BLaER1 (cell line): ENCODE data around the gene PBX1.

ENCODE experiments used
- H3K27ac ChIP-seq: shearing (Covaris generic); formaldehyde crosslinking; 2 replicates; pipeline ENCODE4 v1.8.1; 2022
- H3K27me3 ChIP-seq: shearing (Covaris generic); formaldehyde crosslinking; 2 replicates; pipeline ENCODE4 v1.8.1; 2022
- H3K36me3 ChIP-seq: shearing (Covaris generic); formaldehyde crosslinking; 2 replicates; pipeline ENCODE4 v1.8.1; 2022
- H3K4me1 ChIP-seq: shearing (Covaris generic); formaldehyde crosslinking; 2 replicates; pipeline ENCODE4 v1.8.1; 2022
- H3K4me2 ChIP-seq: shearing (Covaris generic); formaldehyde crosslinking; 2 replicates; pipeline ENCODE4 v1.8.1; 2022
- H3K4me3 ChIP-seq: shearing (Covaris generic); formaldehyde crosslinking; 2 replicates; pipeline ENCODE4 v1.8.1; 2022
- H3K9ac ChIP-seq: shearing (Covaris generic); formaldehyde crosslinking; 2 replicates; pipeline ENCODE4 v1.8.1; 2022
- H3K9me3 ChIP-seq: shearing (Covaris generic); formaldehyde crosslinking; 2 replicates; pipeline ENCODE4 v1.8.1; 2022
- H4K20me1 ChIP-seq: shearing (Covaris generic); formaldehyde crosslinking; 2 replicates; pipeline ENCODE4 v1.8.1; 2022
- Cebpa-rat ChIP-seq: shearing (Covaris generic); IDR thresholded peaks from 2 replicates; pipeline ENCODE4 v1.8.1; 2022

The PBX1 gene

DNA sequence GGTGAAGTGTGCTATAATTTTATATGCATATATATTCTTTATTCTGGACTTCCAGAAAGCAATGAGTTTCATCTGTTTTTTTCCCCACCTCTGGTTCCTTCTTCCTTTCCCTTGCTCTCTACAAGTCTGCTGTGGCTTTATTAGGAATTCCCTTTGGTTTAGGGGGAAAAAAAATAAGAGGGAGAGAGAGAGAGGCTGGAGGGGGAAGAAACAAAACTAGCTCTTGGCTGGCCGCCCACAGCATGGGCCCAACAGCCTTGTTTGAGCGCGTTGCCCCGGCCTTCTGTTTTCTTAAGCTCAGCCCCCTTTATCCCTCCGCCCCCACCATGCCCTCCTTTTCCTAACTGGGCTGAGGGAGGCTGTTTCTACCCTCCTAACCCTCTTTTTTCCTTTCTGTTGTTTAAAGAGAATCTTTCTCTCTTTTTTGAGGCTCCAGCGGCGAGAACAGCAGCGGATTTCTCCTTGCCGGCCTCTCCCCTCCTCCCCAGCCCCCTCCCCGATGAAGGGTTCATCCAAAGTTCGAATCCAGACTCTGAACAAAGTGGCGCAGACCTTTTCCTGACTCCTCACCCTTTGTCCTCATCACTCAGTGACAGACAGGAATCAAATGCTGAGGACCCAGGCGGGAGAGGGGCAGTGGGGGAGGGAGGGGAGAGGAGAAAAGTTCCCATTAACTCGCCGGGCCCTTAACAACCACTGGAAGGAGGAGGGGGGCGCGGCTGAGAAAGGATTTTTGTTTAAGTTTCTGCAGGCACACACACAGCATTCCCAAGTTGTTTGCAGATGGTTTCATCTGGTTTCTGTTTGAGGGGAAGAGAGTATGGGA is 29.7 kb downstream of the PBX1 start:
- Histone ChIP-seq H3K4me1 (no peaks in the 10 kb centered on the region), H4K20me1 (no peaks in the 10 kb centered on the region), H3K27me3 (no peaks in the 10 kb centered on the region), H3K4me2 (no peak overlapping the region), H3K4me3 (no peak overlapping the region), H3K36me3 (no peaks in the 10 kb centered on the region), H3K9me3 (no peaks in the 10 kb centered on the region), H3K27ac (no peak overlapping the region), H3K9ac (no peak overlapping the region)
- TF ChIP-seq Cebpa-rat, result no peak

DNA sequence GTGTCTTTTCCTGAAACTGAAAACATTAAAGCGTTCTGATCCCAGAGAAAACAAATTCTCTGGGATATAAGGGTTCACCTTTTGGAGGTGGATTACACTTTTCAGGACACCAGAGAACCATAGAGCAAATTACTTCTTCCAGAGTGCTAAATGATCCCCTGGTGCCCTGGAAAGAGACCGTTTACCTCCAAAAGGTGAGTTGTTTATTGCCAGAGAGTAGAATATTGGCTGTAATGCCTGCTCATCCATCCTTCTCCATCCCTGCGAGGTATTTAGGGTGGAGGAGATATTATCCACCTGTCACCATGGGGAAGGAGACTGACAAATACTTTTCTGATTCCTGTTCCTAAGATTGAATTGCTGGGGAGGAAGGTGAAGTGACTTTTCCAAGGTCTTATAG is 30.4 kb downstream of the PBX1 start:
- H3K4me1 ChIP-seq, result no peaks in the 10 kb centered on the region
- no peak overlapping the region for H3K27ac ChIP-seq
- H3K9me3 ChIP-seq, result no peaks in the 10 kb centered on the region
- no peak overlapping the region for H3K4me2 ChIP-seq
- no peak overlapping the region for H3K4me3 ChIP-seq
- no peaks in the 10 kb centered on the region for H3K27me3 ChIP-seq
- TF ChIP-seq Cebpa-rat, result no peak
- no peaks in the 10 kb centered on the region for H4K20me1 ChIP-seq
- no peak overlapping the region for H3K9ac ChIP-seq
- H3K36me3 ChIP-seq, result no peaks in the 10 kb centered on the region

DNA sequence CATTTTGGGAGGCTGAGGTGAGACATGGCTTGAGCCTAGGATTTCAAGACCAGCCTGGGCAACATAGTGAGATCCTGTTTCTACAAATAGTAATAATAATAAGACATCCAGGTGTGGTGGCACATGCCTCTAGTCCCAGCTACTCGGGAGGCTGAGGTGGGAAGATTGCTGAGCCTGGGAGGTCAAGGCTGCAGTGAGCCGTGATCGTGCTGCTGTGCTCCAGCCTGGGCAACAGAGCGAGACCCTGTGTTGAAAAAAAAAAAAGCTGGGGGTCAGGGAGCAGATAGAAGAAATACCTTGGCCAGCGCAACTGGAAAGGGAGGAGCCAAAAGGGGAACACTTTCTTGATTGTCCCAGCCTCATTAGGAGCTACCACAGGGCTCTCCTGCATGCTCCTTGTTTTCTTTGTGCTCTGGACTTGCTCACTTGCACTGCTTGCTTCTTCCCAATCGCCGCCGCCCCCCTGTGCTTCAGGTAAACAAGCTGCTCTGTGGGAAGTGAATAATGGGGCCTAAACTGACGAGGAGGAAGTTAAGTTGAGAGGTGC is 31.1 kb downstream of the PBX1 start:
- H3K27me3 ChIP-seq, result no peaks in the 10 kb centered on the region
- H3K36me3 ChIP-seq, result no peaks in the 10 kb centered on the region
- H3K4me1 ChIP-seq, result no peaks in the 10 kb centered on the region
- no peak for TF ChIP-seq Cebpa-rat
- no peaks in the 10 kb centered on the region for H3K9me3 ChIP-seq
- no peak overlapping the region for H3K27ac ChIP-seq
- no peak overlapping the region for H3K4me2 ChIP-seq
- no peak overlapping the region for H3K4me3 ChIP-seq
- H4K20me1 ChIP-seq, result no peaks in the 10 kb centered on the region
- no peak overlapping the region for H3K9ac ChIP-seq

DNA sequence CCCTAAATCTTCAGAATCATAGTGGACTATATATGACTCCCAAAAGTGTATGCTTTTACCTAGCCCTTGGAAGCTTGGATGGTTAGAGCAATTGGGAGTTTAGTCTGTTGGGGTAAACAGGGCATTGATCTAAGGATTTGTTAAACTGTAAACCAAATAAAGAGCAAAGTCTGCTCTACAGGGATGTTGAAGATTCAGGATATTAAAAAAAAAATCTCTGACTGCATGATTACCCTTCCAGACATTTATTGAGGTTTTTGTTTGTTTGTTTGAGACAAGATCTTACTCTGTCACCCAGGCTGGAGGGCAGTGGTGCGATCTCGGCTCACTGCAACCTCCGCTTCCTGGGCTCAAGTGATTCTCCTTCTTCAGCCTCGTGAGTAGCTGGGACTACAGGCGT is 31.6 kb downstream of the PBX1 start:
- no peak for TF ChIP-seq Cebpa-rat
- no peaks in the 10 kb centered on the region for H3K4me1 ChIP-seq
- no peaks in the 10 kb centered on the region for H3K9me3 ChIP-seq
- no peaks in the 10 kb centered on the region for H3K36me3 ChIP-seq
- no peak overlapping the region for H3K4me2 ChIP-seq
- H3K27me3 ChIP-seq, result no peaks in the 10 kb centered on the region
- no peak overlapping the region for H3K4me3 ChIP-seq
- H4K20me1 ChIP-seq, result no peaks in the 10 kb centered on the region
- no peak overlapping the region for H3K9ac ChIP-seq
- H3K27ac ChIP-seq, result no peak overlapping the region

DNA sequence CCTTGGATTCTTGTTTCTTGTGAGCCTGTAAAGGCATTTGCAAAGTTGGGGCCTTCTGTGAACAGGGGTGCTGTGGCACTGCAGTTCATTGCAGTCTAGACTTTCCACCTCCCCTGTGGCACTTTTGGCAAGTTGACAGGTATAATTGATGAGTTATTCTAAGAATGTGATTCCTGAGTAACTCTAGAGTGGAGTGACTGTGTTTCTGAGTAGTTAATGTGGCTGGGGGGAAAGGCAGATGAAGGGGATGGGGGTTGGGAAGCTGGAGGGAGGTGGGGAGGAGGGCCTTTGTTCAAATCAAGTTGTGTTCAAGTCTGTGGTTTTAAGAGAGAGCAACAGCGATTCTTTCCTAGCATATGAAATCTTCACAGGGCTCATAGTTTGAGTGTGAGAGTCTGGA is 32.9 kb downstream of the PBX1 start:
- Histone ChIP-seq H3K27ac (no peak overlapping the region), H3K9ac (no peak overlapping the region), H3K4me2 (no peak overlapping the region), H4K20me1 (no peaks in the 10 kb centered on the region), H3K4me1 (no peaks in the 10 kb centered on the region), H3K27me3 (no peaks in the 10 kb centered on the region), H3K4me3 (no peak overlapping the region), H3K36me3 (no peaks in the 10 kb centered on the region), H3K9me3 (no peaks in the 10 kb centered on the region)
- TF ChIP-seq Cebpa-rat, result no peak

DNA sequence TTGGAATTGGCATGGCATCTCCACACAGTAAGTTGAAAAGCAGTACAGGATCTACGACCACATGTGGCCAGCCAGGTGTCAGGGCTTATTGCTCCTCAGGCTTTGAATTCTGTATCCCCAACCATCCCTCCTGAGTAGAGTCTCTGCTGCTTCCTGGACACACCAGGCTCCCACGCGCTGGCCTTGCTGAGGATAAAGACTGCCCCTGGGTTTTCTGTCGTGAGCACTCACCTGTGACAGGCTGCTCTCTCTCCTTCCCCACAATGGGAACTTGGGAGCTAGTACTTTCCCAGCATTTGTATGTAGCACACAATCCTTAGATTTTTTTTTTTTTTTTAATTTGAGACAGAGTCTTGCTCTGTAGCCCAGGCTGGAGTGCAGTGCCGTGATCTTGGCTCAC is 33.6 kb downstream of the PBX1 start:
- H4K20me1 ChIP-seq, result no peaks in the 10 kb centered on the region

DNA sequence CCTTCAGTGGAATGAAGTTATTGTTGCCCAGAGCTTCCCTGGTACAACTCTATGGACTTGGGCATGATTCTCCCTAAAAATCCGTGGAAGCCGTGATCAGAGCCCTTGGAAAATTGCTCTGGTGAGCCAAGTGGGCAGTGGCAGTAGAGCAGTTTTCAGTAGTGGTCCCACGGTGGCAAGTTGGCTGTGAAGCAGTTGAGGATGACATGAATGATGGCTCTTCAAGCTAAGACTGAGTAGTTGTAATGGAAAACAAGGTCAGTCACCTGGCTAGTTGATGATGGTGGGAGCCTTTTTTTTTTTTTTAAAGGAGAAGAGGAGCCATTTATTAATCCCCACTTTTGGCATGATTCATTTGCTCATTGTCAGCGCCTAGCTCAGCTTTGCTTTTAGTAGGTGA is 36.2 kb downstream of the PBX1 start:
- TF ChIP-seq Cebpa-rat, result no peak
- H3K27me3 ChIP-seq, result no peaks in the 10 kb centered on the region
- no peak overlapping the region for H3K4me2 ChIP-seq
- no peak overlapping the region for H3K27ac ChIP-seq
- no peaks in the 10 kb centered on the region for H4K20me1 ChIP-seq
- no peaks in the 10 kb centered on the region for H3K9me3 ChIP-seq
- H3K4me1 ChIP-seq, result no peaks in the 10 kb centered on the region
- no peak overlapping the region for H3K9ac ChIP-seq
- no peak overlapping the region for H3K4me3 ChIP-seq
- H3K36me3 ChIP-seq, result no peaks in the 10 kb centered on the region

More for the DNA sequence above, 33.6 kb downstream of the PBX1 start:
- no peak overlapping the region for H3K4me3 ChIP-seq
- no peak overlapping the region for H3K9ac ChIP-seq
- H3K27ac ChIP-seq, result no peak overlapping the region
- H3K27me3 ChIP-seq, result no peaks in the 10 kb centered on the region
- H3K9me3 ChIP-seq, result no peaks in the 10 kb centered on the region
- H3K36me3 ChIP-seq, result no peaks in the 10 kb centered on the region
- H3K4me1 ChIP-seq, result no peaks in the 10 kb centered on the region
- TF ChIP-seq Cebpa-rat, result no peak
- H3K4me2 ChIP-seq, result no peak overlapping the region

DNA sequence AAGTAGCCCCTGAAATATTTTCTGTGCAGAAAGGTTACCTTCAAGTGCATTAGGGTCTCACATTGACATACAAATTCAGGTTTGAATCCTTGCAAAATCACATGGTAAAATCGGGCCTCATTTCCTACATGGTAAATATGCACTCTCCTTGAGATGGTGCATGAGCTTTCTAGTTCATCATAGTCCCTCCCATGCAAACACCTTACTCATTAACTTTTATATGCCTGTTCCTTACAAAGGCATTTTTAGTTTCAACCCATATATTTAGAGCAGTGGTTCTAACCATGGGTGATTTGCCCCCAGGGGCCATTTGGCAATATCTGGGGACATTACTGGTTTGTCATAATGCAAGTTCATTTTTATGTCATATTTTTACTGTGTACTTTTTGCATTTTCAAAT is 37.2 kb downstream of the PBX1 start:
- no peaks in the 10 kb centered on the region for H3K4me1 ChIP-seq
- TF ChIP-seq Cebpa-rat, result no peak
- no peak overlapping the region for H3K4me3 ChIP-seq
- H3K27me3 ChIP-seq, result no peaks in the 10 kb centered on the region
- no peaks in the 10 kb centered on the region for H3K36me3 ChIP-seq
- no peak overlapping the region for H3K9ac ChIP-seq
- H3K27ac ChIP-seq, result no peak overlapping the region
- no peaks in the 10 kb centered on the region for H3K9me3 ChIP-seq
- no peaks in the 10 kb centered on the region for H4K20me1 ChIP-seq
- H3K4me2 ChIP-seq, result no peak overlapping the region

DNA sequence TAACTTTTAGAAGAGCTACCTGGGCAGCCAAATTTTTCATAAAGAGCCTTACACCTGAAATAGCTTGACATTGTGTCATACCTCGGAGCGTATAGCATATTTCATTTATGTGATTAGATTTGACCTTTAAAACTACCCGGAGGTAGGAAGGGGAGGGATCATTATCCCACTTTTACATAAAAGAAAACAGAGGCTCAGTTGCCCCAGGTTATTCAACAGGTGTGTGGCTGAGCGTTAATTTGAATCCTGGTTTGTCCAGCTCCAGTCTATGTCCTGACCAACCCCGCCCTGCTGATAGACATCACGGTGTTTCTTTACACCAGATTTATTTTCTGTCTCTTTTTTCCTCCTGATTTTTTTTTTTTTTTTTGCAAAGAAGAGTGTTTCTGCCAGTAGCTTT is 39.7 kb downstream of the PBX1 start:
- H3K36me3 ChIP-seq, result no peaks in the 10 kb centered on the region
- no peaks in the 10 kb centered on the region for H3K27me3 ChIP-seq
- H3K4me1 ChIP-seq, result no peaks in the 10 kb centered on the region
- no peaks in the 10 kb centered on the region for H3K9me3 ChIP-seq
- H3K4me2 ChIP-seq, result no peak overlapping the region
- H3K4me3 ChIP-seq, result no peak overlapping the region
- TF ChIP-seq Cebpa-rat, result no peak
- H4K20me1 ChIP-seq, result no peaks in the 10 kb centered on the region
- H3K9ac ChIP-seq, result no peak overlapping the region
- H3K27ac ChIP-seq, result no peak overlapping the region

DNA sequence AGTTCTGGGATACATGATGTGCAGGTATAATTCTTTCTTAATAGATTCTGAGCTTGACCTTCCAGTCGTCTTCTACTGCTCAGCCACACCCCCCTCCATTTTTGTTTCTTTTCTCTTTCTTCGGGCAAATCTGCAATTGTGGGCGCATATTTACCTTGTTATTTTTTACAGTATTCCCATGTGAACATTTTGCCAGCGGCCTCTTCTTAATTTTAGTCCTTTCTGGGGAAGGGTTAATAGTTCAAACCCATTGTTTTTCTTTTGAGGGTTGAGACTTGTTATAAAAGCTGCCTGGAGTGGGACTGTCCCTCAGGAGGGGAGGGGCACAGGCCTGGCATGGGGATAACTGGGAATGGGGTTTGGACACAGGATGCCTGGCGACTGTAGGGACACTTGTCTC is 40.3 kb downstream of the PBX1 start:
- Histone ChIP-seq H3K9ac (no peak overlapping the region), H4K20me1 (no peaks in the 10 kb centered on the region), H3K4me2 (no peak overlapping the region), H3K4me1 (no peaks in the 10 kb centered on the region), H3K36me3 (no peaks in the 10 kb centered on the region), H3K27ac (no peak overlapping the region), H3K27me3 (no peaks in the 10 kb centered on the region), H3K9me3 (no peaks in the 10 kb centered on the region), H3K4me3 (no peak overlapping the region)
- no peak for TF ChIP-seq Cebpa-rat
